ENCODE results near the gene NPAS2. TPM values are rescaled to one million over a fixed set of nuclear protein-coding genes. Genes with fewer than 3 reads are reported as not detected.

Gene NPAS2
- total RNA-seq, 2 donors from 2014 or later: 29.2 to 50.8 TPM

DNA sequence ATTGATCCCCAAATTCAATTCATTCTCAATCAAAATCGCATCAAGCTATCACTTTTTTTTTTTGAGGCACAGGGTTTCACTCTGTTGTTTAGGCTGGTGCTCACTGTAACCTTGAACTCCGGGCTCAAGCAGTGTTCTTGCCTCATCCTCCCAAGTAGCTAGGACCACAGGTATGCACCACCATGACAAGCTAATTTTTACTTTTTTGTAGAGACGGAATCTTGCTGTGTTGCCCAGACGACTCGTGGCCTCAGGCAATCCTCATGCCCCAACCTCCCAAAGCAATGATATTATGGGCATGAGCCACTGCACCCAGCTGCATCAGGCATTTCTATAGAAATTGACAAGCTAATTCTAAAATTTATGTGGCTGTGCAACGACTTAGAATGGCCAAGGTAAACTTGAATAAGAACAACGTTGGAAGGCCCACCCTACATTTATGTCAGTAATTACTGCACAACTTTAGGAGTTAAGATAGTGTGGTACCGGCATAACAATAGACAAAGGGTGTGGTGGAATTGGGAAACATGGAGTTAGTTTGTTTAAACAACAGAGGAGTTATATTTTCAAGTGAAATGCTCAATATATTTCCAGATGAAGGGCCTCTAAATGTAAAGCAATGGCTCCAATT lies 78.2 kb downstream of the NPAS2 start:
- no peaks in the 10 kb centered on the region for H3K9me3 ChIP-seq
- TF ChIP-seq, protein P1, sequence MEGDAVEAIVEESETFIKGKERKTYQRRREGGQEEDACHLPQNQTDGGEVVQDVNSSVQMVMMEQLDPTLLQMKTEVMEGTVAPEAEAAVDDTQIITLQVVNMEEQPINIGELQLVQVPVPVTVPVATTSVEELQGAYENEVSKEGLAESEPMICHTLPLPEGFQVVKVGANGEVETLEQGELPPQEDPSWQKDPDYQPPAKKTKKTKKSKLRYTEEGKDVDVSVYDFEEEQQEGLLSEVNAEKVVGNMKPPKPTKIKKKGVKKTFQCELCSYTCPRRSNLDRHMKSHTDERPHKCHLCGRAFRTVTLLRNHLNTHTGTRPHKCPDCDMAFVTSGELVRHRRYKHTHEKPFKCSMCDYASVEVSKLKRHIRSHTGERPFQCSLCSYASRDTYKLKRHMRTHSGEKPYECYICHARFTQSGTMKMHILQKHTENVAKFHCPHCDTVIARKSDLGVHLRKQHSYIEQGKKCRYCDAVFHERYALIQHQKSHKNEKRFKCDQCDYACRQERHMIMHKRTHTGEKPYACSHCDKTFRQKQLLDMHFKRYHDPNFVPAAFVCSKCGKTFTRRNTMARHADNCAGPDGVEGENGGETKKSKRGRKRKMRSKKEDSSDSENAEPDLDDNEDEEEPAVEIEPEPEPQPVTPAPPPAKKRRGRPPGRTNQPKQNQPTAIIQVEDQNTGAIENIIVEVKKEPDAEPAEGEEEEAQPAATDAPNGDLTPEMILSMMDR (IDR thresholded peaks at IDR 0.05): no peak
- no peak overlapping the region for H3K4me3 ChIP-seq
- H3K36me3 ChIP-seq: no peaks in the 10 kb centered on the region
- no peak for ATAC-seq (ENCODE audit: insufficient number of reproducible peaks, low FRiP score, low read depth)
- DNase-seq (ENCODE audit: low spot score): no peak
- no peaks in the 10 kb centered on the region for H3K27me3 ChIP-seq (replicated peaks; ENCODE audit: insufficient read depth)
- no peak overlapping the region for H3K27ac ChIP-seq
- peaks cover 8 to 25% of the 10 kb centered on the region in 2 donors for H3K4me1 ChIP-seq (ENCODE audit: control insufficient read depth in 1 of 2, low read depth in 2 of 2)

DNA sequence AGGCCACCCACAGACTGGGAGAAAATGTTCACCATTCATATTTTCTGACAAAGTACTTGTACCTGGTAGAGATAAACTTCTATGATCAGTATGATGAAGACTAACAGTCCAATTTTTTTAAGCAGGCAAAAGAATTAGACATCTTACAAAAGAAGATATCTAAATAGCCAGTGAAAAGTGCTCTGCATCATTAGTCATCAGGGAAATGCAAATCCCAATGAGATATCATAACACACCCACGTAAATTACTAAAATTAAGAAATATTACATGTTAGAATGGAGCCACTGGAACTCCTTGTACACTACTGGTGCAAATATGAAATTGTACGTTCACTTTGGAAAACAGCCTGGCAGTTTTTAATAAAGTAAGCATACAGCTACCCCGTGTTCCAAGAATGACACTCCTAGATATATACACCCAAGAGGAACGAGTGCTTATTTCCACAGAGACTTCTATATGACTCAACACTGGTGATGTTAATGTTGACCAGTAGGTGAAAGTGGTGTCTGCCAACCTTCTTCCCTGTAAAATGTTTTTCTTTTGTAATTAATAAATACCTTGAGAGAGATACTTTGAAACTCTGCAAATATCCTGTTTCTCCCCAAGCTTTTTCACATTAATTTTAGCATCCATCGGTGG lies 80.3 kb downstream of the NPAS2 start:
- Histone ChIP-seq H3K4me1 (ENCODE audit: control insufficient read depth in 1 of 2, low read depth in 2 of 2) (peaks cover 8 to 25% of the 10 kb centered on the region in 2 donors), H3K4me3 (no peak overlapping the region), H3K27me3 (replicated peaks; ENCODE audit: insufficient read depth) (no peaks in the 10 kb centered on the region), H3K36me3 (no peaks in the 10 kb centered on the region), H3K9me3 (no peaks in the 10 kb centered on the region), H3K27ac (no peak overlapping the region)
- DNase-seq (ENCODE audit: low spot score) (no peak), ATAC-seq (ENCODE audit: insufficient number of reproducible peaks, low FRiP score, low read depth) (no peak)
- TF ChIP-seq, protein P1 (IDR thresholded peaks at IDR 0.05): no peak

DNA sequence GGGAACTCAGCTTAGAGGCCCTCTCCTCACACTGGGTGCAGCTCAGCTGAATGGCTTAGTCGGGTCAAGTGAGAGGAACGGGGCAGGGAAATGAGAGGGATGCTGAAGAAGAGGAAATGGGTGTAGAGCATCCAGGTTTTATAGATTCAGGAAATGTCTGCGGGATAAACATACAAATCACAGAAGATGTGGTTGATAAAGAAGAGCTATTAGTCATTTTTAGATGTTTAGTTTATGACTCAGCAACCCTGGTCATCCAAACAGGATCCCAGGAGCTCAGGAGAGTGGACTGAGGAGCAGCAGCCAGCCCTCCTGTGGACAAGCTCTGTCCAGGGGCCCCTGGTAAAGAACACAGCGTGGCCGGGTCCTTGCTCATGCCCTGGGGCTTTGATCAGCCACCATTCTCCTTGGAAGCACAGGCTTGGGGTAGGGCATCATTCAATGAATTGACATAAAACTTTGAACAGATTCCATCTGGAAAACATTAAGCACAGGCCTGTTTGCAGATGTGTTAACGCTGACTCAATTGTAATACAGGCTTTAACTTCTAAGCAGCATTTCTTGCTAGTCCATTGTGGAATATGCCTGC lies 83.0 kb downstream of the NPAS2 start:
- no peak for DNase-seq (ENCODE audit: low spot score)
- ATAC-seq (ENCODE audit: insufficient number of reproducible peaks, low FRiP score, low read depth): no peak
- H3K27ac ChIP-seq: no peak overlapping the region

DNA sequence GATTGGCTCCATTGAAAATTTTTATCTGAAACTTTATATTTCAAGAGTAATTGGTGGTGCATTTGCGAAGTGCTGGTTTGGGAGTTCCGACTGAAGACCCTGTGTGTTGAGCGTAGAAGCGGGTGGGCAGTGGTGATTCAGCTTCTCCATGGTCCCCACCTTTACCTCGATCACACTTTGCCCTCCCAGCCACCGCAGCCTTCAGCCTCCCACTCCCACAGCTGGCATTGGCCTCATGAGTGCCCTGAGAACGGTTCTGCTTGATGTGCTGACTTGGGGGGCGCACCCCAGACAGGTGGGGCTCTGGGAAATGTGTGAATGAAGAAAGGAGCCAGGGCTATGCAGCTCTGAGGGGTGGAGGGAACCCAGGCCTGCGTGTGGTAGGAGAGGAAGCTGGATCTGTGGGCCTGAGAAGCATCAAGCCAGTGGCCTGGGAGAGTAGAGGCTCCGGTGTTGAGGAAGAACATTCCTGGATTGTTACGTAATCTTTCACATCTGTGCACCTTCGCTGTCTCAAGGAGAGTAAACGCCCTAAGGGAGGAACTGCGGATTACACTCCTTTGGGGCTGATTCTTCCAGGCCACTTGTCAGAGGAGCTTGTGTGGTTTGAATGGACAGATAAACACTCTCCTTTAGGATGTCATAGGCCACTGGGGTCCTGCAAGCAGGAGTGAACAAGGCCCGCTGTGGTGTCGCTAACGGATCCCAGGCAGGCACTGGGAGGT lies 83.8 kb downstream of the NPAS2 start:
- no peak overlapping the region for H3K27ac ChIP-seq
- ATAC-seq (ENCODE audit: insufficient number of reproducible peaks, low FRiP score, low read depth): no peak

More for the DNA sequence above, 83.0 kb downstream of the NPAS2 start:
- Histone ChIP-seq H3K4me1 (ENCODE audit: control insufficient read depth in 1 of 2, low read depth in 2 of 2) (peaks cover 0 to 10% of the 10 kb centered on the region in 2 donors), H3K4me3 (no peak overlapping the region), H3K9me3 (no peaks in the 10 kb centered on the region), H3K36me3 (no peaks in the 10 kb centered on the region), H3K27me3 (replicated peaks; ENCODE audit: insufficient read depth) (no peaks in the 10 kb centered on the region)
- TF ChIP-seq, protein P1 (IDR thresholded peaks at IDR 0.05): no peak

More for the DNA sequence above, 83.8 kb downstream of the NPAS2 start:
- no peaks in the 10 kb centered on the region for H3K36me3 ChIP-seq
- TF ChIP-seq, protein P1 (IDR thresholded peaks at IDR 0.05): no peak
- peaks cover 0 to 10% of the 10 kb centered on the region in 2 donors for H3K4me1 ChIP-seq (ENCODE audit: control insufficient read depth in 1 of 2, low read depth in 2 of 2)
- no peak for DNase-seq (ENCODE audit: low spot score)
- H3K9me3 ChIP-seq: no peaks in the 10 kb centered on the region
- H3K4me3 ChIP-seq: no peak overlapping the region
- no peaks in the 10 kb centered on the region for H3K27me3 ChIP-seq (replicated peaks; ENCODE audit: insufficient read depth)
